SK-N-SH treated with all-trans-retinoic acid at 6 μM for 48 hours (cell line): ENCODE measurements around the gene ATG10.

Experiments
- BACH2 ChIP-seq: fragments of 250-450 bp; sonication (Bioruptor Pico); IDR thresholded peaks from 2 replicates; pipeline ENCODE4 v1.9.0; 2021; ENCODE audit warnings: mild to moderate bottlenecking, borderline replicate concordance
- OSR1 ChIP-seq: fragments of 250-450 bp; sonication (Bioruptor Pico); IDR thresholded peaks from 2 replicates; pipeline ENCODE4 v1.8.0; 2022; ENCODE audit warnings: moderate library complexity, mild to moderate bottlenecking, inconsistent platforms
- RARB ChIP-seq: fragments of 250-450 bp; sonication (Bioruptor Pico); IDR thresholded peaks from 2 replicates; pipeline ENCODE4 v1.8.0; 2021; ENCODE audit warnings: mild to moderate bottlenecking, moderate library complexity
- SNAI2 ChIP-seq: fragments of 250-450 bp; sonication (Bioruptor Pico); IDR thresholded peaks from 2 replicates; pipeline ENCODE4 v1.5.0; 2020; ENCODE audit warnings: mild to moderate bottlenecking, moderate library complexity
- TCF4 ChIP-seq: fragments of 250-450 bp; sonication (Bioruptor Pico); IDR thresholded peaks from 2 replicates; pipeline ENCODE4 v1.8.0; 2021; ENCODE audit warnings: mild to moderate bottlenecking, moderate library complexity, borderline replicate concordance
- TOX ChIP-seq: fragments of 250-450 bp; sonication (Bioruptor Pico); IDR thresholded peaks from 2 replicates; pipeline ENCODE4 v1.8.0; 2021; ENCODE audit warnings: mild to moderate bottlenecking, moderate library complexity, borderline replicate concordance
- TSHZ2 ChIP-seq: fragments of 250-450 bp; sonication (Bioruptor Pico); IDR thresholded peaks from 2 replicates; pipeline ENCODE4 v1.5.0; 2020; ENCODE audit warnings: mild to moderate bottlenecking, moderate library complexity
- ZC3H10 ChIP-seq: fragments of 250-450 bp; sonication (Bioruptor Pico); IDR thresholded peaks from 2 replicates; pipeline ENCODE4 v1.5.1; 2021; ENCODE audit warnings: mild to moderate bottlenecking, moderate library complexity
- ZFP3 ChIP-seq: fragments of 250-450 bp; sonication (Bioruptor Pico); IDR thresholded peaks from 2 replicates; pipeline ENCODE4 v1.5.0; 2020; ENCODE audit warnings: mild to moderate bottlenecking, moderate library complexity
- ZNF70 ChIP-seq: fragments of 450-650 bp; formaldehyde crosslinking; IDR thresholded peaks from 2 replicates; pipeline ENCODE4 v1.5.0; 2020; ENCODE audit warnings: mild to moderate bottlenecking, moderate library complexity
- TF ChIP-seq, protein P1 (sequence below): fragments of 250-450 bp; sonication (Bioruptor Pico); IDR thresholded peaks from 2 replicates; pipeline ENCODE4 v1.8.0; 2021; ENCODE audit warnings: low read depth, mild to moderate bottlenecking, moderate library complexity, borderline replicate concordance

GRCh38 chr5:82107267-82107666, 135.4 kb downstream of the ATG10 start:
- no peak for TF ChIP-seq RARB (CRISPR knock-in tag)
- no peak for TF ChIP-seq TCF4 (CRISPR knock-in tag)
- TF ChIP-seq ZC3H10 (CRISPR knock-in tag), result no peak
- TF ChIP-seq TOX (CRISPR knock-in tag), result no peak
- TF ChIP-seq TSHZ2 (CRISPR knock-in tag), result no peak
- no peak for TF ChIP-seq SNAI2 (CRISPR knock-in tag)
- no peak for TF ChIP-seq BACH2 (CRISPR knock-in tag)
- no peak for TF ChIP-seq ZNF70 (CRISPR knock-in tag)
- TF ChIP-seq ZFP3, result no peak
- TF ChIP-seq, protein P1, sequence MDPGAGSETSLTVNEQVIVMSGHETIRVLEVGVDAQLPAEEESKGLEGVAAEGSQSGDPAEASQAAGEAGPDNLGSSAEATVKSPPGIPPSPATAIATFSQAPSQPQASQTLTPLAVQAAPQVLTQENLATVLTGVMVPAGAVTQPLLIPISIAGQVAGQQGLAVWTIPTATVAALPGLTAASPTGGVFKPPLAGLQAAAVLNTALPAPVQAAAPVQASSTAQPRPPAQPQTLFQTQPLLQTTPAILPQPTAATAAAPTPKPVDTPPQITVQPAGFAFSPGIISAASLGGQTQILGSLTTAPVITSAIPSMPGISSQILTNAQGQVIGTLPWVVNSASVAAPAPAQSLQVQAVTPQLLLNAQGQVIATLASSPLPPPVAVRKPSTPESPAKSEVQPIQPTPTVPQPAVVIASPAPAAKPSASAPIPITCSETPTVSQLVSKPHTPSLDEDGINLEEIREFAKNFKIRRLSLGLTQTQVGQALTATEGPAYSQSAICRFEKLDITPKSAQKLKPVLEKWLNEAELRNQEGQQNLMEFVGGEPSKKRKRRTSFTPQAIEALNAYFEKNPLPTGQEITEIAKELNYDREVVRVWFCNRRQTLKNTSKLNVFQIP (CRISPR knock-in tag), result no peak
- no peak for TF ChIP-seq OSR1 (CRISPR knock-in tag)
